Calu3 (cell line): ENCODE measurements around the gene MOCS2. TPM values are rescaled to one million over a fixed set of nuclear protein-coding genes. Genes with fewer than 3 reads are reported as not detected.

Experiments
- BruUV-seq: library from RNA; stranded (reverse); fragments of 400-500 nt; replicated peaks from 2 replicates; lab custom pipeline; 2021; lab: Mats Ljungman, UMichigan
- CTCF ChIA-PET: fragments of 300-600 bp; sonication (Branson Sonifier 250); formaldehyde crosslinking; loops from one replicate; lab custom pipeline; 2022; ENCODE audit warnings: antibody characterized with exemption; lab: Charles Lee
- DNase-seq: peaks from one replicate; pipeline ENCODE4 v3.0.0; 2022
- H3K27ac Mint-ChIP-seq: one replicate; pipeline ENCODE4 v1.8.0; 2022; ENCODE audit warnings: mixed read lengths; ENCODE audit not compliant: unreplicated experiment
- H3K27me3 Mint-ChIP-seq: one replicate; pipeline ENCODE4 v1.8.0; 2022; ENCODE audit warnings: mixed read lengths; ENCODE audit not compliant: unreplicated experiment
- H3K36me3 Mint-ChIP-seq: one replicate; pipeline ENCODE4 v1.8.0; 2022; ENCODE audit warnings: mild to moderate bottlenecking, moderate library complexity, mixed read lengths; ENCODE audit not compliant: insufficient read depth, unreplicated experiment
- H3K4me1 Mint-ChIP-seq: one replicate; pipeline ENCODE4 v1.8.0; 2022; ENCODE audit warnings: mild to moderate bottlenecking, low read depth, mixed read lengths; ENCODE audit not compliant: unreplicated experiment
- H3K4me3 Mint-ChIP-seq: one replicate; pipeline ENCODE4 v1.8.0; 2022; ENCODE audit warnings: mild to moderate bottlenecking, low read depth, moderate library complexity, mixed read lengths; ENCODE audit not compliant: unreplicated experiment
- H3K9me3 Mint-ChIP-seq: one replicate; pipeline ENCODE4 v1.8.0; 2022; ENCODE audit warnings: low read depth, mixed read lengths; ENCODE audit not compliant: unreplicated experiment
- intact Hi-C: fragments of 100-400 bp; cut with micrococcal nuclease; formaldehyde crosslinking; loops from one replicate; pipeline ENCODE4 v1.10.0; 2022; ENCODE audit not compliant: unreplicated experiment
- total RNA-seq: library from RNA; stranded (reverse); gene quantifications from 2 replicates; pipeline ENCODE4 v1.2.3, GENCODE V29; 2022
- TF ChIP-seq, protein P1 (sequence below): fragments of 200-600 bp; IDR thresholded peaks from one replicate; pipeline ENCODE4 v1.8.0; 2022; ENCODE audit warnings: antibody characterized with exemption; ENCODE audit not compliant: unreplicated experiment

The MOCS2 gene
- total RNA-seq, 1 experiment from 2014 or later = 42.6 TPM

- intact Hi-C loops = no loop called here
- H3K27ac Mint-ChIP-seq = no peak overlapping the region
- CTCF ChIA-PET = no interaction called here
- peaks cover 29% of the 10 kb centered on the region for H3K36me3 Mint-ChIP-seq
- DNase-seq = no peak
- no peaks in the 10 kb centered on the region for H3K4me1 Mint-ChIP-seq
- TF ChIP-seq, protein P1, sequence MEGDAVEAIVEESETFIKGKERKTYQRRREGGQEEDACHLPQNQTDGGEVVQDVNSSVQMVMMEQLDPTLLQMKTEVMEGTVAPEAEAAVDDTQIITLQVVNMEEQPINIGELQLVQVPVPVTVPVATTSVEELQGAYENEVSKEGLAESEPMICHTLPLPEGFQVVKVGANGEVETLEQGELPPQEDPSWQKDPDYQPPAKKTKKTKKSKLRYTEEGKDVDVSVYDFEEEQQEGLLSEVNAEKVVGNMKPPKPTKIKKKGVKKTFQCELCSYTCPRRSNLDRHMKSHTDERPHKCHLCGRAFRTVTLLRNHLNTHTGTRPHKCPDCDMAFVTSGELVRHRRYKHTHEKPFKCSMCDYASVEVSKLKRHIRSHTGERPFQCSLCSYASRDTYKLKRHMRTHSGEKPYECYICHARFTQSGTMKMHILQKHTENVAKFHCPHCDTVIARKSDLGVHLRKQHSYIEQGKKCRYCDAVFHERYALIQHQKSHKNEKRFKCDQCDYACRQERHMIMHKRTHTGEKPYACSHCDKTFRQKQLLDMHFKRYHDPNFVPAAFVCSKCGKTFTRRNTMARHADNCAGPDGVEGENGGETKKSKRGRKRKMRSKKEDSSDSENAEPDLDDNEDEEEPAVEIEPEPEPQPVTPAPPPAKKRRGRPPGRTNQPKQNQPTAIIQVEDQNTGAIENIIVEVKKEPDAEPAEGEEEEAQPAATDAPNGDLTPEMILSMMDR = no peak
- no TSS peak for BruUV-seq
- H3K27me3 Mint-ChIP-seq = no peaks in the 10 kb centered on the region
- no peak overlapping the region for H3K4me3 Mint-ChIP-seq
- no peaks in the 10 kb centered on the region for H3K9me3 Mint-ChIP-seq
Observed at GRCh38 chr5:53068291-53068836, 41.2 kb downstream of the MOCS2 start.

- CTCF ChIA-PET = no interaction called here
- intact Hi-C loops = no loop called here
- BruUV-seq = no TSS peak
- no peaks in the 10 kb centered on the region for H3K9me3 Mint-ChIP-seq
- no peaks in the 10 kb centered on the region for H3K4me1 Mint-ChIP-seq
- H3K27me3 Mint-ChIP-seq = no peaks in the 10 kb centered on the region
- TF ChIP-seq, protein P1 = no peak
- peaks cover 22% of the 10 kb centered on the region for H3K36me3 Mint-ChIP-seq
- DNase-seq = no peak
- H3K4me3 Mint-ChIP-seq = no peak overlapping the region
- H3K27ac Mint-ChIP-seq = no peak overlapping the region
Observed at GRCh38 chr5:53067641-53068040, 41.9 kb downstream of the MOCS2 start.

- H3K27ac Mint-ChIP-seq = no peak overlapping the region
Observed at GRCh38 chr5:53066088-53066487, 43.5 kb downstream of the MOCS2 start.

DNA sequence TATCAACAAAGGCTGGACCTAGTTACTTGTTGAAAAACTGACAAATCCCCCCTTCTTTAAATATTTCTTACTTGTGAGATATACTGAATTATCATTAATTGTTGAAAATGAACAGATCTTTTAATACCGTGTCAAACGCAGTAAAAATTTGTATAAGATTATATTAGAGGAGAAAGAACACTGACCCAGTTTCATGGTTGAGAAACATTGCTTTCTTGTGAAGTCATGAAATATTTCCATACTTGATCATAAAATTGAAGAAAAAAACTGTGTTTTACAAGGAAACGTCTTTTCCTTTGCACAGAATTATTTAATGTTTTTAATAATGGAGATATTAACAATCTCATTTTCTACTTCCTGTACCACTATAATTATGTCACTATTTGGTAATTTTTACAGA lies 45.8 kb downstream of the MOCS2 start:
- H3K4me3 Mint-ChIP-seq = no peak overlapping the region
- intact Hi-C loops = no loop called here
- H3K4me1 Mint-ChIP-seq = no peaks in the 10 kb centered on the region
- TF ChIP-seq, protein P1 = no peak
- H3K36me3 Mint-ChIP-seq = peaks cover 24% of the 10 kb centered on the region
- no peaks in the 10 kb centered on the region for H3K27me3 Mint-ChIP-seq
- no peaks in the 10 kb centered on the region for H3K9me3 Mint-ChIP-seq
- no peak for DNase-seq
- CTCF ChIA-PET = no interaction called here
- BruUV-seq = no TSS peak
- H3K27ac Mint-ChIP-seq = no peak overlapping the region

More at GRCh38 chr5:53066088-53066487, 43.5 kb downstream of the MOCS2 start:
- CTCF ChIA-PET = no interaction called here
- no TSS peak for BruUV-seq
- Mint-ChIP-seq H3K4me1 (no peaks in the 10 kb centered on the region), H3K9me3 (no peaks in the 10 kb centered on the region), H3K27me3 (no peaks in the 10 kb centered on the region), H3K4me3 (no peak overlapping the region), H3K36me3 (peaks cover 28% of the 10 kb centered on the region)
- TF ChIP-seq, protein P1 = no peak
- DNase-seq = no peak
- intact Hi-C loops = no loop called here
